CD14-positive monocyte (primary cell): Measurements from ENCODE around the gene ATXN7L1. TPM values are rescaled to one million over a fixed set of nuclear protein-coding genes. Genes with fewer than 3 reads are reported as not detected.

ENCODE experiments used
- DNase-seq, 3 donors: peaks; one replicate each; pipeline ENCODE4 v3.0.0-alpha.2; 2011 to 2022
- H2AFZ ChIP-seq: 2 replicates; pipeline ENCODE4 v1.6.0; 2012; ENCODE audit warnings: mild to moderate bottlenecking, low read depth, low read length, inconsistent platforms; ENCODE audit not compliant: insufficient read depth, poor library complexity, severe bottlenecking
- H3K27ac ChIP-seq, 2 donors: 1 replicate in 1 of 2; 2 replicates in 1 of 2; pipeline ENCODE4 v1.5.1; 2012 to 2013; ENCODE audit warnings: low read length in 2 of 2, control low read depth in 1 of 2, inconsistent platforms in 1 of 2, low read depth in 1 of 2, mild to moderate bottlenecking in 1 of 2
- H3K27me3 ChIP-seq, 2 donors: one replicate each; pipeline versions ENCODE4 v1.6.0 to v1.6.1; 2011 to 2013; ENCODE audit warnings: low read length in 2 of 2; ENCODE audit not compliant: control insufficient read depth in 2 of 2, insufficient read depth in 2 of 2
- H3K36me3 ChIP-seq, 2 donors: replicated peaks in 1 of 2; 1 replicate in 1 of 2; 2 replicates in 1 of 2; pipeline versions ENCODE4 v1.5.1 to v1.6.1; 2012 to 2013; ENCODE audit warnings: low read length in 2 of 2, control low read depth in 1 of 2, inconsistent platforms in 1 of 2, mild to moderate bottlenecking in 1 of 2; ENCODE audit not compliant: insufficient read depth in 2 of 2, control insufficient read depth in 1 of 2
- H3K4me1 ChIP-seq, 2 donors: 1 replicate in 1 of 2; 2 replicates in 1 of 2; pipeline versions ENCODE4 v1.5.1 to v1.6.1; 2012 to 2013; ENCODE audit warnings: low read length in 2 of 2, control low read depth in 1 of 2, inconsistent platforms in 1 of 2, mild to moderate bottlenecking in 1 of 2, moderate library complexity in 1 of 2; ENCODE audit not compliant: insufficient read depth in 2 of 2, control insufficient read depth in 1 of 2
- H3K4me2 ChIP-seq: replicated peaks from 2 replicates; pipeline ENCODE3; 2012; ENCODE audit warnings: low read length, moderate library complexity, mild to moderate bottlenecking; ENCODE audit not compliant: poor library complexity, severe bottlenecking; ENCODE audit errors: extremely low read depth
- H3K4me3 ChIP-seq, 3 experiments: fragments of 200-600 bp in 1 of 3; sonication (generic) in 1 of 3; replicated peaks in 1 of 3; 1 replicate in 2 of 3; 2 replicates in 1 of 3; pipeline ENCODE4 v1.5.1; 2011 to 2013; ENCODE audit warnings: low read length in 3 of 3, mild to moderate bottlenecking in 3 of 3, control low read depth in 2 of 3, low read depth in 2 of 3, inconsistent platforms in 1 of 3, moderate library complexity in 1 of 3
- H3K79me2 ChIP-seq: 2 replicates; pipeline ENCODE4 v1.6.0; 2012; ENCODE audit warnings: mild to moderate bottlenecking, control low read depth, inconsistent platforms, low read length, moderate library complexity; ENCODE audit not compliant: insufficient read depth
- H3K9ac ChIP-seq: 2 replicates; pipeline ENCODE4 v1.6.0; 2017; ENCODE audit warnings: low read length, mild to moderate bottlenecking; ENCODE audit not compliant: insufficient read depth, poor library complexity, severe bottlenecking
- H3K9me3 ChIP-seq, 2 donors: replicated peaks in 1 of 2; 1 replicate in 1 of 2; 2 replicates in 1 of 2; pipeline versions ENCODE4 v1.5.1 to v1.6.1; 2012 to 2013; ENCODE audit warnings: low read length in 2 of 2, control low read depth in 1 of 2; ENCODE audit not compliant: control insufficient read depth in 1 of 2, insufficient read depth in 1 of 2
- H4K20me1 ChIP-seq: 2 replicates; pipeline ENCODE4 v1.6.0; 2012; ENCODE audit warnings: mild to moderate bottlenecking, low read length, control low read depth, moderate library complexity; ENCODE audit not compliant: insufficient read depth
- H3K27ac Mint-ChIP-seq, 7 donors: one replicate each; pipeline ENCODE4 v1.8.0; 2020; ENCODE audit warnings: mild to moderate bottlenecking in 7 of 7, mixed read lengths in 7 of 7, moderate library complexity in 6 of 7, inconsistent platforms in 2 of 7
- H3K27me3 Mint-ChIP-seq, 3 donors: one replicate each; pipeline ENCODE4 v1.8.0; 2021 to 2022; ENCODE audit warnings: low read depth in 3 of 3, mild to moderate bottlenecking in 3 of 3, mixed read lengths in 3 of 3, moderate library complexity in 3 of 3, inconsistent platforms in 1 of 3
- H3K36me3 Mint-ChIP-seq, 2 donors: one replicate each; pipeline ENCODE4 v1.8.0; 2020; ENCODE audit warnings: mixed read lengths in 2 of 2, inconsistent platforms in 1 of 2, mild to moderate bottlenecking in 1 of 2
- H3K4me1 Mint-ChIP-seq: one replicate; pipeline ENCODE4 v1.8.0; 2020; ENCODE audit warnings: mild to moderate bottlenecking, mixed read lengths
- H3K4me3 Mint-ChIP-seq, 2 donors: one replicate each; pipeline ENCODE4 v1.8.0; 2020; ENCODE audit warnings: mild to moderate bottlenecking in 2 of 2, mixed read lengths in 2 of 2, moderate library complexity in 1 of 2
- H3K9me3 Mint-ChIP-seq, 7 donors: one replicate each; pipeline ENCODE4 v1.8.0; 2020 to 2022; ENCODE audit warnings: mixed read lengths in 7 of 7, mild to moderate bottlenecking in 6 of 7, moderate library complexity in 6 of 7, inconsistent platforms in 2 of 7
- CTCF ChIP-seq: fragments of 200-600 bp; IDR thresholded peaks from one replicate; pipeline ENCODE4 v1.8.0; 2022; ENCODE audit warnings: antibody characterized with exemption, mild to moderate bottlenecking
- WGBS: methylation state at CpG from one replicate; pipeline ENCODE4 v1.1.5; 2013; ENCODE audit warnings: missing lambda C conversion rate; ENCODE audit not compliant: insufficient coverage; 5-methylcytosine and 5-hydroxymethylcytosine counted together
- intact Hi-C, 2 donors: fragments of 100-400 bp; cut with micrococcal nuclease; formaldehyde crosslinking; loops; one replicate each; pipeline versions ENCODE4 v1.15.0 to v1.15.1; 2023
- polyA minus RNA-seq: library from RNA; depleted of rRNA, polyadenylated mRNA; stranded (reverse); fragments of >200 nt; gene quantifications from 2 replicates; pipeline ENCODE4 v1.2.3, GENCODE V29; 2012
- polyA plus RNA-seq, 3 donors: library from polyadenylated mRNA; depleted of rRNA in 1 of 3; unstranded in 2 of 3; stranded (reverse) in 1 of 3; fragments of 300-500 nt in 2 of 3; fragments of >200 nt in 1 of 3; fragmentation: Illumina TruSeq in 2 of 3; gene quantifications; 1 replicate in 2 of 3; 2 replicates in 1 of 3; pipeline ENCODE4 v1.2.3, GENCODE V29; 2012 to 2021
- total RNA-seq, 12 experiments: library from RNA in 1 of 12; stranded (reverse) in 1 of 12; fragments of 120-200 nt in 1 of 12; gene quantifications; one replicate each; pipeline ENCODE4 v1.2.4 and lab custom pipeline; 2013 to 2026; ENCODE audit warnings: mixed read lengths in 6 of 12, inconsistent platforms in 1 of 12

Gene ATXN7L1
- 11.6 TPM for total RNA-seq (2013)
- polyA plus RNA-seq (10 to 100 TPM in 2 of 3 donors, 1 to 10 TPM in 1; 4.5 to 12.2 (median 11.2) TPM), polyA minus RNA-seq (9.0 and 9.6 TPM in 2 replicates), total RNA-seq (lab: John Stamatoyannopoulos, UW) (6.9 to 19.2 (median 9.3) reads per million in 11 experiments)

- peak within 1 kb of the TSS; percentile 95 to 98 (median 97) for H3K27ac Mint-ChIP-seq
- no peaks in the 10 kb centered on the region for H3K9me3 ChIP-seq
- peak within 1 kb of the TSS; percentile 63 to 98 (median 94) for H3K4me3 ChIP-seq
- peak within 1 kb of the TSS; percentile 83 for H3K4me2 ChIP-seq
- H3K36me3 Mint-ChIP-seq, result peaks cover 11 to 18% of the 10 kb centered on the region in 2 donors
- H3K79me2 ChIP-seq, result peaks cover 10% of the 10 kb centered on the region
- H3K27me3 Mint-ChIP-seq, result peaks cover 22 to 29% (median 26%) of the 10 kb centered on the region in 3 donors
- H3K4me1 ChIP-seq, result peaks cover 18 to 20% of the 10 kb centered on the region in 2 donors
- peaks cover 34% of the 10 kb centered on the region for H3K4me1 Mint-ChIP-seq
- DNase-seq, result peak; percentile 89 to 96 (median 96)
- H3K4me3 Mint-ChIP-seq, result peak within 1 kb of the TSS; percentile 96 to 100
- no peaks in the 10 kb centered on the region for H3K36me3 ChIP-seq
- WGBS, result under 1% methylated on average over 71 of the region's 77 CpGs
- TF ChIP-seq CTCF, result peak; percentile 52
- H3K9ac ChIP-seq, result peak within 1 kb of the TSS; percentile 91
- H3K27me3 ChIP-seq, result peaks cover 17 to 28% of the 10 kb centered on the region in 2 donors
- H3K9me3 Mint-ChIP-seq, result peaks cover 0 to 6% (median 0%) of the 10 kb centered on the region in 7 donors
- intact Hi-C loops, result loop anchor here (5.0 to 10.0 kb wide), 5 partner anchors 69 to 1688 kb away; partner anchors contain the start of genes COG5 (in 1 of the 2) and DUS4L (in 1 of the 2)
- H4K20me1 ChIP-seq, result no peaks in the 10 kb centered on the region
- peak within 1 kb of the TSS; percentile 51 to 92 for H3K27ac ChIP-seq
- H2AFZ ChIP-seq, result peak within 1 kb of the TSS; percentile 98
Observed at GRCh38 chr7:105876091-105876963, at the start of gene ATXN7L1. TSS of gene ATXN7L1 (minus strand) at chr7:105876599. CDS start at chr7:105876558, 41 bp downstream.

- WGBS, result 70% methylated on average over 2 of the region's 3 CpGs
- intact Hi-C loops, result no loop called here
- Mint-ChIP-seq H3K36me3 (no peaks in the 10 kb centered on the region), H3K9me3 (peaks cover 4 to 15% (median 9%) of the 10 kb centered on the region in 7 donors), H3K4me3 (peak overlapping the region in 1 of 2 donors; percentile 27), H3K27me3 (peaks cover 3 to 15% (median 8%) of the 10 kb centered on the region in 3 donors), H3K27ac (no peak overlapping the region), H3K4me1 (peaks cover under 1% of the 10 kb centered on the region)
- no peak for TF ChIP-seq CTCF
- Histone ChIP-seq H4K20me1 (no peaks in the 10 kb centered on the region), H3K4me1 (no peaks in the 10 kb centered on the region), H3K27me3 (no peaks in the 10 kb centered on the region), H3K4me2 (no peak overlapping the region), H3K9me3 (peaks cover 0 to 10% of the 10 kb centered on the region in 2 donors), H3K27ac (no peak overlapping the region), H3K79me2 (no peaks in the 10 kb centered on the region), H3K4me3 (no peak overlapping the region), H3K9ac (no peak overlapping the region), H3K36me3 (no peaks in the 10 kb centered on the region), H2AFZ (no peak overlapping the region)
- DNase-seq, result no peak
Observed at GRCh38 chr7:105926131-105926530, 49.7 kb upstream of the ATXN7L1 start.
